A673 (cell line): ENCODE data around the gene MRPS12. TPM values are rescaled to one million over a fixed set of nuclear protein-coding genes. Genes with fewer than 3 reads are reported as not detected.

Experiments used
- BruUV-seq: library from RNA; stranded (reverse); fragments of 400-500 nt; replicated peaks from 2 replicates; lab custom pipeline; 2021; lab: Mats Ljungman, UMichigan
- CTCF ChIA-PET: fragments of 300-600 bp; sonication (Branson Sonifier 250); formaldehyde crosslinking; loops from one replicate; lab custom pipeline; 2022; ENCODE audit warnings: antibody characterized with exemption; lab: Charles Lee
- POLR2A ChIA-PET: fragments of 300-600 bp; sonication (Branson Sonifier 250); formaldehyde crosslinking; loops from one replicate; lab custom pipeline; 2022; ENCODE audit warnings: antibody characterized with exemption; ENCODE audit not compliant: low non-redundant PET; lab: Charles Lee
- DNase-seq: peaks from one replicate; pipeline ENCODE4 v3.0.0-alpha.2; 2015; ENCODE audit warnings: low spot score
- H3K27ac ChIP-seq: fragments of 200-600 bp; sonication (generic); 2 replicates; pipeline ENCODE4 v1.5.1; 2016; ENCODE audit warnings: mixed run types, low read depth, mild to moderate bottlenecking, mixed read lengths, antibody characterized with exemption, low read length; ENCODE audit not compliant: poor library complexity, severe bottlenecking
- H3K27me3 ChIP-seq: fragments of 200-600 bp; sonication (generic); replicated peaks from 2 replicates; pipeline ENCODE4 v1.6.1; 2017; ENCODE audit warnings: mixed run types, low read depth, mild to moderate bottlenecking, mixed read lengths, antibody characterized with exemption, low read length; ENCODE audit not compliant: insufficient read depth, poor library complexity
- H3K36me3 ChIP-seq: fragments of 200-600 bp; sonication (generic); 2 replicates; pipeline ENCODE4 v1.6.1; 2016; ENCODE audit warnings: mixed run types, mild to moderate bottlenecking, mixed read lengths, antibody characterized with exemption, low read length; ENCODE audit not compliant: insufficient read depth, poor library complexity, severe bottlenecking
- H3K4me1 ChIP-seq: fragments of 200-600 bp; sonication (generic); 2 replicates; pipeline ENCODE4 v1.6.1; 2017; ENCODE audit warnings: mixed run types, mild to moderate bottlenecking, mixed read lengths, antibody characterized with exemption, low read length; ENCODE audit not compliant: insufficient read depth, poor library complexity, severe bottlenecking
- H3K4me3 ChIP-seq: fragments of 200-600 bp; sonication (generic); 2 replicates; pipeline ENCODE4 v1.5.1; 2016; ENCODE audit warnings: low read depth, mixed run types, mild to moderate bottlenecking, mixed read lengths, low read length; ENCODE audit not compliant: poor library complexity, severe bottlenecking
- H3K9me3 ChIP-seq: fragments of 200-600 bp; sonication (generic); 2 replicates; pipeline ENCODE4 v1.6.1; 2016; ENCODE audit warnings: mixed run types, low read depth, mild to moderate bottlenecking, mixed read lengths, antibody characterized with exemption, low read length; ENCODE audit not compliant: poor library complexity, severe bottlenecking
- EZH2 ChIP-seq: fragments of 200-600 bp; sonication (generic); IDR thresholded peaks from 2 replicates; pipeline ENCODE4 v1.6.1; 2017; ENCODE audit warnings: borderline replicate concordance, low read depth, mild to moderate bottlenecking, mixed read lengths, antibody characterized with exemption, low read length; ENCODE audit not compliant: poor library complexity, severe bottlenecking
- intact Hi-C: fragments of 100-400 bp; cut with micrococcal nuclease; formaldehyde crosslinking; loops from one replicate; pipeline ENCODE4 v1.10.0; 2022; ENCODE audit not compliant: unreplicated experiment
- total RNA-seq: library from RNA; stranded (reverse); gene quantifications from 2 replicates; pipeline ENCODE4 v1.2.3, GENCODE V29; 2021
- TF ChIP-seq, protein P1 (sequence below): fragments of 300-800, 200-600 bp; sonication (generic); conservative IDR thresholded peaks from 2 replicates; pipeline ENCODE4 v1.5.1; 2017; ENCODE audit warnings: low read depth, mild to moderate bottlenecking, antibody characterized with exemption, low read length, moderate library complexity, mixed read lengths

Gene MRPS12
- total RNA-seq, 1 experiment from 2014 or later, result 81.9 TPM

DNA sequence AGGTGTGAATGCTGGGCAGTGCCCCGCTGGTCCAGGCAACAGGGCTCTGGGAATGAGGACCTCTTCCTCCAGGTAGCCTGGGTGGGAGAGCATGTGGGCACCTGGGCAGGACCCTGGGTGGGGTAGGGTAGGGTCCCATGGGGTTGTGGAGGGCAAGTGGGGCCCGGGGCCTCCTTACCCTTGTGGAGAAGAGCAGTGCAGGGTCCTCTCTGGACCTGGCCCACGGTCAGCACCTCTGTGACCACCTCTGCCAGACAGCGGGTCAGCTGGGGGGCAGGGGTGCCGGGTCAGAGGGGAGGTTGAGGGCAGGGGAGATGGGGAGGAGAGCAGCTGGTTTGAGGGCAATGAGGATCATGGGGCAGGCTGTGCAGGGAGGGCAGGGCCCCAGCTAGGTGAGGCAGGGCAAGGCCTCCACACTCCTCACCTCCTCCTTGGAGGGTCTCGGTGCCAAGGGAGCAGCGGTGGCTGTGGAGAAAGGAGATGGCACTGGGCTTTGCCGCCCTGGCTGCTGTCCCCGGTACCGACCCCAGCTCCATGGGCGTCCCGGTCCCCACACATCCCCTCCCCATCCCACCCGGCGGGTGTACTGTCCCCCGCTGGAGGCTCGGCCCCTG lies 19.2 kb upstream of the MRPS12 start:
- H3K27me3 ChIP-seq, result no peaks in the 10 kb centered on the region
- H3K9me3 ChIP-seq, result no peaks in the 10 kb centered on the region
- H3K36me3 ChIP-seq, result no peaks in the 10 kb centered on the region
- H3K4me1 ChIP-seq, result peaks cover 9% of the 10 kb centered on the region
- POLR2A ChIA-PET, result no interaction called here
- intact Hi-C loops, result no loop called here
- no TSS peak for BruUV-seq
- CTCF ChIA-PET, result no interaction called here
- no peak for DNase-seq
- no peak overlapping the region for H3K27ac ChIP-seq
- TF ChIP-seq EZH2, result no peak
- TF ChIP-seq, protein P1, sequence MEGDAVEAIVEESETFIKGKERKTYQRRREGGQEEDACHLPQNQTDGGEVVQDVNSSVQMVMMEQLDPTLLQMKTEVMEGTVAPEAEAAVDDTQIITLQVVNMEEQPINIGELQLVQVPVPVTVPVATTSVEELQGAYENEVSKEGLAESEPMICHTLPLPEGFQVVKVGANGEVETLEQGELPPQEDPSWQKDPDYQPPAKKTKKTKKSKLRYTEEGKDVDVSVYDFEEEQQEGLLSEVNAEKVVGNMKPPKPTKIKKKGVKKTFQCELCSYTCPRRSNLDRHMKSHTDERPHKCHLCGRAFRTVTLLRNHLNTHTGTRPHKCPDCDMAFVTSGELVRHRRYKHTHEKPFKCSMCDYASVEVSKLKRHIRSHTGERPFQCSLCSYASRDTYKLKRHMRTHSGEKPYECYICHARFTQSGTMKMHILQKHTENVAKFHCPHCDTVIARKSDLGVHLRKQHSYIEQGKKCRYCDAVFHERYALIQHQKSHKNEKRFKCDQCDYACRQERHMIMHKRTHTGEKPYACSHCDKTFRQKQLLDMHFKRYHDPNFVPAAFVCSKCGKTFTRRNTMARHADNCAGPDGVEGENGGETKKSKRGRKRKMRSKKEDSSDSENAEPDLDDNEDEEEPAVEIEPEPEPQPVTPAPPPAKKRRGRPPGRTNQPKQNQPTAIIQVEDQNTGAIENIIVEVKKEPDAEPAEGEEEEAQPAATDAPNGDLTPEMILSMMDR, result no peak
- H3K4me3 ChIP-seq, result no peak overlapping the region

DNA sequence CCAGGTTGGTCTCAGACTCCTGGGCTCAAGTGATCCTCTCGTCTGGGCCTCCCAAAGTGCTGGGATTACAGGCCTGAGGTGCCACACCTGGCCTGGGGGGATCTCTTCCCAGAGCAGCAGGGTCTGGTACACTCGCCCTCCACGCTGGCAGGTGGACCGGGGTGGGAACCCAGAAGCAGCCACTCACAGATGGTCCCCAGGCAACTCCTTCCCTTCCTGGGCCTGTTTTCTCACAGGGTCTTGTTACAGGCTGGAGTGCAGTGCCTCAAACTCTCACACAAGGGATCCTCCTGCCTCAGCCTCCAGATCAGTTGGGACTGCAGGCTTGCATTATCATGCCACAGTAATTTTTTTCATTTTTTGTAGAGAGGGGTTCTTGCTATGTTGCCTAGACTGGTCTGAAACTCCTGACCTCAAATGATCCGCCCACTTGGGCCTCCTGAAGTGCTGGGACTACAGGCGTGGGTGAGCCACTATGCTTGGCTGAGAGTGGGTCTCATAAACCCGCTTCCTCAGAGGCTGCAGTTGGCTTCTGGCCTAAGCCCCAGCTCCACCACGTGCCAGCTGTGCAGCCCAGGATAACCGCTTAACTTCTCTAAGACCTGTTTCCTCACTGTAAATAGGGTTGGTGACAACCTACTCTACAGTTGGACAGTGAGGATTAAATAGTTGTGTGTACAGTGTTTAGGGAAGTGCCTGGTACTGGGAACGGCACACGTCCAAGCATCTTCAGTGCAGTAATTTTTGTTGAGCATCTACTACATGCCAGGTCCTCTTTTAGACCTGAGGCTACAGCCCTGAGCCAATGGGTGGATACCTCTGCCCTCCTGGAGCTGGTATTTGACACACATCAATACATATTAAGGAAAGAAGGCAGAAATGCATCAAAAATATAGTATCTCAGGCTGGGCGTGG lies 17.9 kb upstream of the MRPS12 start:
- POLR2A ChIA-PET, result no interaction called here
- no peaks in the 10 kb centered on the region for H3K36me3 ChIP-seq

DNA sequence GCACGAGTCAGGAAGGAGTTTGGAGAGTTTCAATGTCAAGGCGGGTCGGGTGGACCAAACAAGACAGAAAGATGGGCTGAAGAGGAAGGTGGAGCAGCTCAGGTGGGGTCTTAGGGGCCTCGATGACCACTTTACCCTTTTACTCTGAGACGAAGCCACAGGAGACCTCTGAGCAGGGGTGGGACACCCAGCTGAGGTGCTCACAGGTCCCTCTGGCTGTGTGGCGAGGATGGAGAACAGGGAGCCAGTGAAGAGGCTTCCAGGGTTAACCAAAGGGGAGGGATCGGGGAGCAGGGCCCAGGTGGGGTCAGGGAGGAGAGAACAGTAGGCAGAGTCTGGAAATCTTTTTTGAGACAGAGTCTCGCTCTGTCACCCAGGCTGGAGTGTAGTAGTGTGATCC lies 16.8 kb upstream of the MRPS12 start:
- no peak for DNase-seq
- Histone ChIP-seq H3K27me3 (no peaks in the 10 kb centered on the region), H3K27ac (no peak overlapping the region), H3K4me1 (peaks cover 9% of the 10 kb centered on the region), H3K36me3 (no peaks in the 10 kb centered on the region), H3K4me3 (no peak overlapping the region), H3K9me3 (no peaks in the 10 kb centered on the region)
- intact Hi-C loops, result no loop called here
- BruUV-seq, result no TSS peak
- ChIA-PET CTCF (interaction anchor here (0.6 kb wide), 1 partner anchor 482 kb away, joined by 3 read pairs; no protein-coding TSS in a partner anchor), POLR2A (no interaction called here)
- TF ChIP-seq, protein P1, result no peak
- no peak for TF ChIP-seq EZH2

More for the DNA sequence above, 17.9 kb upstream of the MRPS12 start:
- Histone ChIP-seq H3K27me3 (no peaks in the 10 kb centered on the region), H3K4me3 (no peak overlapping the region), H3K27ac (no peak overlapping the region), H3K9me3 (no peaks in the 10 kb centered on the region), H3K4me1 (peaks cover 9% of the 10 kb centered on the region)
- intact Hi-C loops, result no loop called here
- DNase-seq, result no peak
- BruUV-seq, result no TSS peak
- CTCF ChIA-PET, result no interaction called here
- TF ChIP-seq, protein P1, result no peak
- TF ChIP-seq EZH2, result no peak
